Measurements from ENCODE around the gene NLGN2. TPM values are rescaled to one million over a fixed set of nuclear protein-coding genes. Genes with fewer than 3 reads are reported as not detected.

NLGN2 gene
- total and polyA plus RNA-seq, 2 experiments from 2014 or later: 14.4 to 38.7 TPM

DNA sequence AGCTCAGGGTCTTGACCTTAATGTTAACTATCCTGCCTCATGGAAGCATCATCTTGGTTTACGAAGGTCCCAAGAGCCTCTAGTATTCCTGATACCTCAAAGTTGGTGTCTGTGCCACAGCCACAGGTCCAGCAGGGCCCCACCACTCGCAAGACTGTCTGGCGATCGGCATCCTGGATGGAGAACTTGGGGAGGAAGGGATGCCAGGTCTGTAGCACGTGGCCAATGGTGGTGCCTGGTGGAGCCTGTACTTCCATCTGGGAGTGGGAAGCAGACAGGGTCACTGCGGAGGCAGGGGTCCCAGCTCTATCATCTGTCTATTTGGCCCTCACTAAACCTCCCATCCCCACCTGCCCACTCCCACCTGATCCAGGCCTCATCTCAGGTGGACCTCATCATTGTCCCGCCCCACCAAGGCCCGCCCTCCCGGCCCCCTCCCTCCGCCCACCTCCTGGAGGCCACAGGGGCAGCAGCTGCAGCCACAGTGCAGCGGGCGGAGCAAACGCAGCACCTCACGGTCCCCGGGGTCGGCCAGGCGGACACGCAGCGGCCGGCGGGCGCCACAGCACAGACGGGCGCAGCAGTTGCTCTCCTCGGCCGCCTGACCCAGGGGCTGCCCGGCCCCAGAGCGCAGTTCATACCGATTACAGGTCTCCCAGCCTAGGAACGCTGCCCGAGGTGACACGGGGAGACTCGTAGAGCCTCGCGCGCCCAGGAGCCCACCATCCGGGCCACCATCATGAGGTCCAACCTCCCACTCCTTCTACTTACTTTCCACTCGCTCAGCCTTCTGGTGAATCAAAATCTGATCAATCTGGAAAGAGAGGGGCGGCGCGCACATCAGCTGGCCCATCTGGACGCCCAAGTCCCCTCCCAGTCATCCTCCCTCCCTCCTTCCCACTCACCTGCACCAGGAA is 14.7 kb upstream of the NLGN2 start:
- no peaks in the 10 kb centered on the region; the same call in 1 of the 2 replicates for H3K4me1 ChIP-seq (ENCODE audit: insufficient read depth)
- peaks cover 31% of the 10 kb centered on the region for H3K36me3 Mint-ChIP-seq (ENCODE audit: low read depth)
- H3K27ac ChIP-seq (ENCODE audit: low read depth): no peak overlapping the region
- ATAC-seq: peak; percentile 24
- H4K20me1 ChIP-seq (replicated peaks; ENCODE audit: insufficient read depth): peaks cover 12% of the 10 kb centered on the region
- peaks cover 4% of the 10 kb centered on the region for H3K36me3 ChIP-seq (ENCODE audit: insufficient read depth)
- H3K9me2 ChIP-seq (ENCODE audit: insufficient read depth): no peaks in the 10 kb centered on the region
- no peaks in the 10 kb centered on the region for H3K9me3 Mint-ChIP-seq
- no peaks in the 10 kb centered on the region for H3K27me3 ChIP-seq (ENCODE audit: insufficient read depth)
- H2AFZ ChIP-seq: peak overlapping the region; percentile 32; the same call in 1 of the 2 replicates
- H3K4me1 Mint-ChIP-seq: peaks cover 25% of the 10 kb centered on the region
- TF ChIP-seq, protein P1, sequence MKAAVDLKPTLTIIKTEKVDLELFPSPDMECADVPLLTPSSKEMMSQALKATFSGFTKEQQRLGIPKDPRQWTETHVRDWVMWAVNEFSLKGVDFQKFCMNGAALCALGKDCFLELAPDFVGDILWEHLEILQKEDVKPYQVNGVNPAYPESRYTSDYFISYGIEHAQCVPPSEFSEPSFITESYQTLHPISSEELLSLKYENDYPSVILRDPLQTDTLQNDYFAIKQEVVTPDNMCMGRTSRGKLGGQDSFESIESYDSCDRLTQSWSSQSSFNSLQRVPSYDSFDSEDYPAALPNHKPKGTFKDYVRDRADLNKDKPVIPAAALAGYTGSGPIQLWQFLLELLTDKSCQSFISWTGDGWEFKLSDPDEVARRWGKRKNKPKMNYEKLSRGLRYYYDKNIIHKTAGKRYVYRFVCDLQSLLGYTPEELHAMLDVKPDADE (IDR thresholded peaks at IDR 0.05): no peak
- TF ChIP-seq ZNF114 (CRISPR knock-in tag; IDR thresholded peaks at IDR 0.05) (no peak), JUNB (IDR thresholded peaks at IDR 0.05; ENCODE audit: unreplicated experiment) (no peak), ZNF331 (CRISPR knock-in tag; IDR thresholded peaks at IDR 0.05; ENCODE audit: low read depth) (no peak), CREB1 (CRISPR knock-in tag; IDR thresholded peaks at IDR 0.05; ENCODE audit: low read depth) (no peak), POLR2AphosphoS5 (IDR thresholded peaks at IDR 0.05; ENCODE audit: low read depth) (no peak), STAT1 (IDR thresholded peaks at IDR 0.05; ENCODE audit: unreplicated experiment) (no peak), EZH2phosphoT487 (IDR thresholded peaks at IDR 0.05; ENCODE audit: unreplicated experiment) (no peak), EZH2 (IDR thresholded peaks at IDR 0.05; ENCODE audit: low read depth, unreplicated experiment) (no peak), NANOG (IDR thresholded peaks at IDR 0.05; ENCODE audit: borderline replicate concordance) (no peak)
- TF ChIP-seq, protein P2, sequence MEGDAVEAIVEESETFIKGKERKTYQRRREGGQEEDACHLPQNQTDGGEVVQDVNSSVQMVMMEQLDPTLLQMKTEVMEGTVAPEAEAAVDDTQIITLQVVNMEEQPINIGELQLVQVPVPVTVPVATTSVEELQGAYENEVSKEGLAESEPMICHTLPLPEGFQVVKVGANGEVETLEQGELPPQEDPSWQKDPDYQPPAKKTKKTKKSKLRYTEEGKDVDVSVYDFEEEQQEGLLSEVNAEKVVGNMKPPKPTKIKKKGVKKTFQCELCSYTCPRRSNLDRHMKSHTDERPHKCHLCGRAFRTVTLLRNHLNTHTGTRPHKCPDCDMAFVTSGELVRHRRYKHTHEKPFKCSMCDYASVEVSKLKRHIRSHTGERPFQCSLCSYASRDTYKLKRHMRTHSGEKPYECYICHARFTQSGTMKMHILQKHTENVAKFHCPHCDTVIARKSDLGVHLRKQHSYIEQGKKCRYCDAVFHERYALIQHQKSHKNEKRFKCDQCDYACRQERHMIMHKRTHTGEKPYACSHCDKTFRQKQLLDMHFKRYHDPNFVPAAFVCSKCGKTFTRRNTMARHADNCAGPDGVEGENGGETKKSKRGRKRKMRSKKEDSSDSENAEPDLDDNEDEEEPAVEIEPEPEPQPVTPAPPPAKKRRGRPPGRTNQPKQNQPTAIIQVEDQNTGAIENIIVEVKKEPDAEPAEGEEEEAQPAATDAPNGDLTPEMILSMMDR (conservative IDR thresholded peaks at IDR 0.05; ENCODE audit: low read depth in 2 of 2): no peak
- TF ChIP-seq, protein P3, sequence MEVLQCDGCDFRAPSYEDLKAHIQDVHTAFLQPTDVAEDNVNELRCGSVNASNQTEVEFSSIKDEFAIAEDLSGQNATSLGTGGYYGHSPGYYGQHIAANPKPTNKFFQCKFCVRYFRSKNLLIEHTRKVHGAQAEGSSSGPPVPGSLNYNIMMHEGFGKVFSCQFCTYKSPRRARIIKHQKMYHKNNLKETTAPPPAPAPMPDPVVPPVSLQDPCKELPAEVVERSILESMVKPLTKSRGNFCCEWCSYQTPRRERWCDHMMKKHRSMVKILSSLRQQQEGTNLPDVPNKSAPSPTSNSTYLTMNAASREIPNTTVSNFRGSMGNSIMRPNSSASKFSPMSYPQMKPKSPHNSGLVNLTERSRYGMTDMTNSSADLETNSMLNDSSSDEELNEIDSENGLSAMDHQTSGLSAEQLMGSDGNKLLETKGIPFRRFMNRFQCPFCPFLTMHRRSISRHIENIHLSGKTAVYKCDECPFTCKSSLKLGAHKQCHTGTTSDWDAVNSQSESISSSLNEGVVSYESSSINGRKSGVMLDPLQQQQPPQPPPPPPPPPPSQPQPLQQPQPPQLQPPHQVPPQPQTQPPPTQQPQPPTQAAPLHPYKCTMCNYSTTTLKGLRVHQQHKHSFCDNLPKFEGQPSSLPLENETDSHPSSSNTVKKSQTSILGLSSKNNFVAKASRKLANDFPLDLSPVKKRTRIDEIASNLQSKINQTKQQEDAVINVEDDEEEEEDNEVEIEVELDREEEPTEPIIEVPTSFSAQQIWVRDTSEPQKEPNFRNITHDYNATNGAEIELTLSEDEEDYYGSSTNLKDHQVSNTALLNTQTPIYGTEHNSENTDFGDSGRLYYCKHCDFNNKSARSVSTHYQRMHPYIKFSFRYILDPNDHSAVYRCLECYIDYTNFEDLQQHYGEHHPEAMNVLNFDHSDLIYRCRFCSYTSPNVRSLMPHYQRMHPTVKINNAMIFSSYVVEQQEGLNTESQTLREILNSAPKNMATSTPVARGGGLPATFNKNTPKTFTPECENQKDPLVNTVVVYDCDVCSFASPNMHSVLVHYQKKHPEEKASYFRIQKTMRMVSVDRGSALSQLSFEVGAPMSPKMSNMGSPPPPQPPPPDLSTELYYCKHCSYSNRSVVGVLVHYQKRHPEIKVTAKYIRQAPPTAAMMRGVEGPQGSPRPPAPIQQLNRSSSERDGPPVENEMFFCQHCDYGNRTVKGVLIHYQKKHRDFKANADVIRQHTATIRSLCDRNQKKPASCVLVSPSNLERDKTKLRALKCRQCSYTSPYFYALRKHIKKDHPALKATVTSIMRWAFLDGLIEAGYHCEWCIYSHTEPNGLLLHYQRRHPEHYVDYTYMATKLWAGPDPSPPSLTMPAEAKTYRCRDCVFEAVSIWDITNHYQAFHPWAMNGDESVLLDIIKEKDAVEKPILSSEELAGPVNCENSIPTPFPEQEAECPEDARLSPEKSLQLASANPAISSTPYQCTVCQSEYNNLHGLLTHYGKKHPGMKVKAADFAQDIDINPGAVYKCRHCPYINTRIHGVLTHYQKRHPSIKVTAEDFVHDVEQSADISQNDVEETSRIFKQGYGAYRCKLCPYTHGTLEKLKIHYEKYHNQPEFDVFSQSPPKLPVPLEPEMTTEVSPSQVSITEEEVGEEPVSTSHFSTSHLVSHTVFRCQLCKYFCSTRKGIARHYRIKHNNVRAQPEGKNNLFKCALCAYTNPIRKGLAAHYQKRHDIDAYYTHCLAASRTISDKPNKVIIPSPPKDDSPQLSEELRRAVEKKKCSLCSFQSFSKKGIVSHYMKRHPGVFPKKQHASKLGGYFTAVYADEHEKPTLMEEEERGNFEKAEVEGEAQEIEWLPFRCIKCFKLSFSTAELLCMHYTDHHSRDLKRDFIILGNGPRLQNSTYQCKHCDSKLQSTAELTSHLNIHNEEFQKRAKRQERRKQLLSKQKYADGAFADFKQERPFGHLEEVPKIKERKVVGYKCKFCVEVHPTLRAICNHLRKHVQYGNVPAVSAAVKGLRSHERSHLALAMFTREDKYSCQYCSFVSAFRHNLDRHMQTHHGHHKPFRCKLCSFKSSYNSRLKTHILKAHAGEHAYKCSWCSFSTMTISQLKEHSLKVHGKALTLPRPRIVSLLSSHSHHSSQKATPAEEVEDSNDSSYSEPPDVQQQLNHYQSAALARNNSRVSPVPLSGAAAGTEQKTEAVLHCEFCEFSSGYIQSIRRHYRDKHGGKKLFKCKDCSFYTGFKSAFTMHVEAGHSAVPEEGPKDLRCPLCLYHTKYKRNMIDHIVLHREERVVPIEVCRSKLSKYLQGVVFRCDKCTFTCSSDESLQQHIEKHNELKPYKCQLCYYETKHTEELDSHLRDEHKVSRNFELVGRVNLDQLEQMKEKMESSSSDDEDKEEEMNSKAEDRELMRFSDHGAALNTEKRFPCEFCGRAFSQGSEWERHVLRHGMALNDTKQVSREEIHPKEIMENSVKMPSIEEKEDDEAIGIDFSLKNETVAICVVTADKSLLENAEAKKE (CRISPR knock-in tag; IDR thresholded peaks at IDR 0.05): no peak
- TF ChIP-seq, protein P4, sequence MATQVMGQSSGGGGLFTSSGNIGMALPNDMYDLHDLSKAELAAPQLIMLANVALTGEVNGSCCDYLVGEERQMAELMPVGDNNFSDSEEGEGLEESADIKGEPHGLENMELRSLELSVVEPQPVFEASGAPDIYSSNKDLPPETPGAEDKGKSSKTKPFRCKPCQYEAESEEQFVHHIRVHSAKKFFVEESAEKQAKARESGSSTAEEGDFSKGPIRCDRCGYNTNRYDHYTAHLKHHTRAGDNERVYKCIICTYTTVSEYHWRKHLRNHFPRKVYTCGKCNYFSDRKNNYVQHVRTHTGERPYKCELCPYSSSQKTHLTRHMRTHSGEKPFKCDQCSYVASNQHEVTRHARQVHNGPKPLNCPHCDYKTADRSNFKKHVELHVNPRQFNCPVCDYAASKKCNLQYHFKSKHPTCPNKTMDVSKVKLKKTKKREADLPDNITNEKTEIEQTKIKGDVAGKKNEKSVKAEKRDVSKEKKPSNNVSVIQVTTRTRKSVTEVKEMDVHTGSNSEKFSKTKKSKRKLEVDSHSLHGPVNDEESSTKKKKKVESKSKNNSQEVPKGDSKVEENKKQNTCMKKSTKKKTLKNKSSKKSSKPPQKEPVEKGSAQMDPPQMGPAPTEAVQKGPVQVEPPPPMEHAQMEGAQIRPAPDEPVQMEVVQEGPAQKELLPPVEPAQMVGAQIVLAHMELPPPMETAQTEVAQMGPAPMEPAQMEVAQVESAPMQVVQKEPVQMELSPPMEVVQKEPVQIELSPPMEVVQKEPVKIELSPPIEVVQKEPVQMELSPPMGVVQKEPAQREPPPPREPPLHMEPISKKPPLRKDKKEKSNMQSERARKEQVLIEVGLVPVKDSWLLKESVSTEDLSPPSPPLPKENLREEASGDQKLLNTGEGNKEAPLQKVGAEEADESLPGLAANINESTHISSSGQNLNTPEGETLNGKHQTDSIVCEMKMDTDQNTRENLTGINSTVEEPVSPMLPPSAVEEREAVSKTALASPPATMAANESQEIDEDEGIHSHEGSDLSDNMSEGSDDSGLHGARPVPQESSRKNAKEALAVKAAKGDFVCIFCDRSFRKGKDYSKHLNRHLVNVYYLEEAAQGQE (IDR thresholded peaks at IDR 0.05; ENCODE audit: unreplicated experiment): no peak
- peak overlapping the region; percentile 91 for H3K4me3 ChIP-seq
- H3K27me3 Mint-ChIP-seq (ENCODE audit: insufficient read depth, low read depth, poor library complexity): peaks cover 16% of the 10 kb centered on the region
- peak overlapping the region; percentile 87 for H3K4me3 Mint-ChIP-seq
- DNase-seq (ENCODE audit: low spot score): peak; percentile 47
- no peak overlapping the region for H3K27ac Mint-ChIP-seq
- no peaks in the 10 kb centered on the region for H3K79me2 ChIP-seq (replicated peaks; ENCODE audit: insufficient read depth)
- H3K4me2 ChIP-seq: peak overlapping the region; percentile 98
- H3F3A ChIP-seq (replicated peaks; ENCODE audit: low read depth): peaks cover 21% of the 10 kb centered on the region; the same call in 1 of the 2 replicates

Measured in GM23338 (cell line).